NCI-H345 treated with DMSO at 0.1 percent for 48 hours (cell line): ENCODE results near the gene ZFHX2.

Experiments used
- DNase-seq: peaks from one replicate; lab custom pipeline; 2025; ENCODE audit not compliant: unreplicated experiment; lab: John Stamatoyannopoulos, UW

ZFHX2 gene

DNA sequence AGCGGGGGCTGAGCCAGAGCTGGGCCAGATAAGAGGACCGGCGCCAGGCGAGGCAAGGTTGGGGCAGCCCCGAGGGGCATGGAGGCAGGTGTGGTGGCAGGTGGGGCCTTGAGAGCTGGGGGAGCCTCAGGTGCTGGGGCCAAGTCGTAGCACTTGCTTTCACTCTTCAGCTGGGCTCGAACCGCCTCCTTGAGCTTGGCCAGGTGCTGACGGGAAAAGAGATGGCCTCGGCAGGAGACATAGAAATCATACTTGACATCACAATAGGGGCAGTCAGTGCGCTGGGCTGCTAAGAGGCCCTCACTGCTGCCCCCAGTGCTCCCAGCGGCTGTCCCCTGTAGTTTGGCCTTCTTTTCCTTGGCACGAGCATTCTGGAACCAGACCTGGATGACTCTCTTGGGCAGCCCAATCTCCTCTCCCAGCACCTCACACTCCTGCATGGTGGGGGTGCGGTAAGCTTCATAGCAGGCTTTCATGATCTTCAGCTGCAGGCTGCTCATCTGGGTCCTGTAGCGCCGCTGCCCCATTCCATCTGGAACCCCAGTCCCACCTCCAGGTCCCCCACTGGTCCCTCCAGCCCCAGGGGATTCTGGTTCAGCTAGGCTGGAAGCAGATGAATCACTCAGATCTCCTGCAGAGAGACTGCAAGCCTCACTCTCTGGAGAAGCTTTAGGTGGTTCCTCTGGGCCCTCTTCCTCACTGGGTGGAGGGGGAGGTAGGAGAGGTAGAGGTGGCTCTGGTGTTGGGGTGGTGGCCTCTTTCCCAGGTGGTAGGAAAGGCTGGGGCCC lies 28.1 kb downstream of the ZFHX2 start:
- no peak for DNase-seq

- no peak for DNase-seq
Observed at GRCh38 chr14:23522643-23523198, 28.8 kb downstream of the ZFHX2 start.

- no peak for DNase-seq
Observed at GRCh38 chr14:23521785-23522640, 29.6 kb downstream of the ZFHX2 start.

GRCh38 chr14:23520899-23521533 lies 30.5 kb downstream of the ZFHX2 start:
- no peak for DNase-seq

DNA sequence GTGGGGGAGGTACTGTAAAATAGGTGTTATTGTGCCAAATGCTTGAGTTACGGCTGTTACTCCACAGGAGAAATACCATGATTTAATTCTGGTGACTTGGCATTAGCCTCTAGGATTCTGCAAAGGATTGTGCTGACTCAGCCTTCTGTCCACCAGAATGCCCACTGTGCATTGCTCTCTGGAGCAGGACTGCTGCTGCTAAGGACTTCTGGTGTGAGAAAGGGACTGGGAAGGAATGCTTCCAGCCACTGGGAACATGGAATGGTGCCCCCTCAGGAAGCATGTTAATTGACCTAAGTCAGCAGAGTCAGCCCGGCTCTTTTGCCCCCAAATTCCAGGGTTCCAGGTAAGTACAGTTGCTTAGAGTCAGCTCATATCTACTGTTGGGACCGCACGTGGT lies 32.9 kb downstream of the ZFHX2 start:
- DNase-seq: no peak

- DNase-seq: no peak
Observed at GRCh38 chr14:23517650-23518326, 33.8 kb downstream of the ZFHX2 start.

DNA sequence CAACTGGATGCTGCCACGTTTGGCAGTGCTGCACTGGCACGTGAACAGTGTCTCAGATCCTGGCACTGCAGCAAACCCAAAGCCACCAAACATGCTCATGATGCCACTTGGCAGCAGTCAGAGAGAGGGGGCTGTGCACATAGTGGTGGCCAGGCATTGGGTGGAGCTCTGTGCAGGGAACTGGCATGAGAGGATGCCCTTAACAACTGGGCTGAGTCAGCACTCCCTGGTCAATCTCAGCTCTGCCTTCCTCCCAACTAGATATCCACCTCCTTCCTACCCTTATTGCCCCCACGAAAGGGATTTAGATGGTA lies 37.0 kb downstream of the ZFHX2 start:
- DNase-seq: no peak

DNA sequence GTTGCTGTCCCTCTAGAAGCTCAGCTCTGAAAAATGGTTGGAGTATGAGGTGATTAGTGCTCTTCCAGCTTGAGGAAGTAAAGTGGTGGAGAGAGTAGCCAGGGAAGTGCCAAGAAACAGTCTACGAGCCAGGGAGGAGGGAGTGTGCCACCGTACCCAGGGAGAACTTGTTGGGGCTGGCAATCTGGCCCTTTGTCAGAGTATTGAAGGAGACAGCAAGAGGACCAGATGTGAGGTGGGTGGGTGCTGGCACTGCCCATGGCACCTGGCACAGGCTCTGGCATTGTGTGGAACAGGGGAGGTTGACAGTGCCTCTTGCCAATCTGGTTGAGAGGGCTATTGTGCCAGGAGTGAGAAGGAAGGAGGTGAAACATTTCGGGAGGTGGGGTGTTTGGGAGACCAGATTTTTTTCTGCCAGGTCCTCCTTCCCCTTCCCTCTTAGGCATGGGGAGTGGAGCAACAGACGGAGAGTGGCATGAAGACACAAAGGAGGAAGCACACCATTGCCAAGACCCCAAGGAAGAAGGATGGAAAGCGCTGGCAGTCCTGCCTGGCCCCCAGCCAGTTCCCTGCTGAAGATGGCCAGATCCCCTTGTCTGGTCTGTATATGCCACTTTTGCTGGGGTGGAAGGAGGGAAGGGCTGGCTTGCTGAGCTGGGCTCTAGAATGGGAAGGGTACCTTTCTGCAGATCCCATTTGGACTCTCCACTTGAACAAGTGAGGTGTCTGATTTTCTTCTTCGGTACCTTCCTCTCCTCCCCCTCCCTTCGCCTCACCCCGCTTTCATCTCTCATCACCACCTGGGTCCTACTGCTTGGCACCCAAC lies 37.5 kb downstream of the ZFHX2 start:
- DNase-seq: no peak

DNA sequence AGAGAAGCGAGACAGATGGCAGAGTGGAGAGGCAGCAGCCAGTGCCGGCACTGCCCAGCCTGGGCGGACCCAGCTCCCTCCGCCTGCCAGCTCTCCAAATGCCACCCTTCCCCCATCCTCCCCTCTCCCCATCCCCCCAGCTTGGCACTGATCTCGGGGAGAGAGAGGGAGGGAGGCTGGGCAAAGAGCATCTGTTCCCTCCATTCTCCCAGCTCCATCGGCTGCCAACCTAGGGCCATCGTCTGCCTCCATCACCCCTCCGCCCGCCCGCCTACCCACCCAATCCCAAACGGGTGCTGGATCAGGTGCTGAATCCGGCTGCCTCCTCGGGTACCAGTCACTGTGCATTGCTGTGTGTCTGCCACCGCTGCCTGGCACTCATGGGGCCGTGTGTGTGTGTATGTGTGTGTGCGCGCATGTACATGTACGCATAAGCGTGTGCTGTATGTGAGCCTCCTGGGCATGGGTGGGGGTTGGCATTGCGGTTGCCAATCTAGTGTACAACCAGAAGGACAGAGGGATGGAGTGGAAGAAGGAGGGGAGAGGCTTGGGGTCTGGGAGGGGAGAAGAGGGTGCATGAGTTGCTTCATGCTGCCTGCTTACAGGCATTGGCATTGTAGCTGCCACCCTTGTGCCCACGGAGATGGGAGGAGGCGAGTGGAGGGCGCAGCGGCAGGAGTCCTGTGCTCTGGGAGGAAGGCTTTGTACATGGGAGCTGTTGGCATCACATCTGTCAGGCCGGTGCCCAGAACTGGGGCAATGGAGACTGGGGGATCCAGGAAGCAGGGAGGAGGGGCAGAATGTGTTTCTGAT lies 38.4 kb downstream of the ZFHX2 start:
- DNase-seq: no peak

GRCh38 chr14:23512156-23512555 lies 39.4 kb downstream of the ZFHX2 start:
- DNase-seq: peak; percentile 13

GRCh38 chr14:23494223-23494622 lies 57.3 kb downstream of the ZFHX2 start:
- no peak for DNase-seq

DNA sequence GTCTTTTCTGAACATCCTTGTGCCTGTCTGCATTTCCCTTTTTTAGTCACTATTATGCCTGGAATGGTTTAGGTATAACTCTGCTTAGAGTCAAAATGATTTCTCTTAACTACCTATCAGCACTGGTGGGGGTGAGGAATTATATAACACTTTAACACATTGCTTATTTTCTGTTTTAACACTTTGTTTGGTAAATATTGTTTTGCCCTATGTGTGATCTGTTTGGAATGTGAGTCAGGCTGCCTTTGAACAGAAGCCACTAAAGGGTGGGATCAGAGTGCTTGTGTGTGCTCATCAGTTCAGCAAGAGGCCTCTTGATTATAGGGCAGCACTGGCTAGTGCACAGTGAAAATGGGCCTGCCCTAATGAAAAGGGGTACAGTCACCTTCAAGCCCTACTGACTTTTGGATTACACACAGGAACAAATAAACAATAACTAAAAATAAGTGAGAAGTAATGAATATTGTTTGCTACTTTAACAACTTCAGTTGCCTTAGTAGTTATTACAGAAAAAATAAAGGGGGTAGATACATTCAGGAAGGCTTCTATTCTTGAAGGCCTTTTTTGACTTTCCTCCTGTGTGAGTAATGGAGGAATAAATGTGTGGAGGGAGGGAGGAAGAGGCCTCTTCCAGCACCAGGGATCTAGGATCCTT lies 58.8 kb downstream of the ZFHX2 start:
- no peak for DNase-seq

DNA sequence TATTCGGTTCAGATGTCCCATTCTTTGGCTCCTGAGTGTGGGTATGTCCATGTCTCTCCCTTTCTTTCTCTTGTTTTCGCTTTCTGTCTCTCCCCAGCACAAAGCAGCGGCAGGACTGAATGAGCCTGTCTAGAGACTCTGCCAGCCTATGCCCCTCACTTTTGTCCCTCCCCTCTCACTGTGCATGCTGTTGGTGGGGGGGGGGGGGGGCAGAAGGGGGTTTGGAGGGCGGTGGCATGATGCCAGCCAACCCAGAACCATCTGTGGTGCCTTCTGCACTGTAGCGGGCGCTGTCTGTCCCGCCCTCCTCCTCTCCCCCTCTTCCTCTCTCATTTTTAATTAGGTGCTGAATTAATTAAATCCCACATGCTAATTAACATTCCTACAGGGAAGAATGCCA lies 64.3 kb downstream of the ZFHX2 start:
- no peak for DNase-seq

- DNase-seq: no peak
Observed at GRCh38 chr14:23486036-23486435, 65.5 kb downstream of the ZFHX2 start.

DNA sequence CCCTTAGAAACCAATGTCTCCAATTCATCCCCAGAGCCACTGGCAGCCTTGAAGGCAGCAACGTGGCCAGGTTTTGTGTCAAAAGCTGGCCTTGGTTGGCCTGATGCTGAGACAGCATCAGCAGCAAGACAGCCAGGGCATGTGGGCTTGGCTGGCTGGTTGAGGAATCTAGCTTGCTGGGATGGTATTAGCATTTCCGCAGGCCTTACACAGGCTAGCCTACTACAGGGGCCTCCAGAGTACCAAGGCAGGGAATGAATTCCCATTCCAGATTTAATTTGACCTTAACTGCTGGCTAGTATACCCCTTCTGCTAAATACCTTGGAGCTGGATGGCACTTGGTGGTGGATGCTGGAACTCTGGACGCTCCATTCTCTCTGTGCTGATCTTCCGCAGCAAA lies 66.2 kb downstream of the ZFHX2 start:
- DNase-seq: no peak

DNA sequence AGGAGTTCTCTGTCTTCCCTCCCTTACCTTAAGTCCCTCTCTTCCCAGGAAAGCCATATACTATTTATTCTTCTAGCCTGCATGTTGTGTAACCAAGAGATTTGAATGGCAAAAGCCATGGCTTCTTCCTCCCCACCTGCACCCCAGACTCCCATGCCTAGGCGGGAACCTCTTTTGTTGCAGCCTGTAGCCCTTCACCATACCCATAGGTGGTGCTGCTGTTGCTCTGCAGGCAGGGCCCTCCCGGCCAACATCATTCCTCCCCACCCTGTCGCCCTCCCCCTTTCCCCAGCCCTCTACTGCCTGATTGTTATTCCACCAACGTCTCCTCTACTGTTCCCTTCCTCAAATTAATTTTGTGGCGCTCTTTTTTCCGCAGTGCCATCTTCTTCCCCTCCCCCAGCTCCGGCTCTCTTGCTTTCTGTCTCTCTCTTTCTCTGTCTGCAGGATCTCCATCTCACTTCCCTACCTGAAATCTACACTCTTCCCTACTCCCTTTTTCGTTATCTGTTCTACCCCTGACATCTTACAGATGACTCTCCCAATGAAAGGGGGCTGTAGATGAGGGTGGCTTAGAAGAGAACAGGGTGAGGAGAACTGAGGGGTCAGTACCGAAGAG lies 68.2 kb downstream of the ZFHX2 start:
- no peak for DNase-seq

DNA sequence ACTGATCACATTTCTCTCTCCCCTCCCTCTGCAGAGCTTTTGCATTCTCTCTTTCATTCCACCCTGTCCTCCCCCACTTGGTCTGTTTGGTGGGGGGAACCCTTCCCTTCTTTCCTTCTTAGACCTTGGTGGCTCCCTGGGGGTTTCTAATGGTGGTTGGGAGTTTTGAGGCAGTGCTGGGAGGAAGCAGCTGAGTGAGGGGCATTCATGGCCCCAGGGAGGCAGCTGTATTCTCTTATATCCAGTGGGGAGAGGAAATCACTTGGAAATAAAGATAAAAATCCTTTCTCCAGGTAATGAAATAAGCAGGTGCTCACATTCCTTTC lies 68.8 kb downstream of the ZFHX2 start:
- DNase-seq: no peak

DNA sequence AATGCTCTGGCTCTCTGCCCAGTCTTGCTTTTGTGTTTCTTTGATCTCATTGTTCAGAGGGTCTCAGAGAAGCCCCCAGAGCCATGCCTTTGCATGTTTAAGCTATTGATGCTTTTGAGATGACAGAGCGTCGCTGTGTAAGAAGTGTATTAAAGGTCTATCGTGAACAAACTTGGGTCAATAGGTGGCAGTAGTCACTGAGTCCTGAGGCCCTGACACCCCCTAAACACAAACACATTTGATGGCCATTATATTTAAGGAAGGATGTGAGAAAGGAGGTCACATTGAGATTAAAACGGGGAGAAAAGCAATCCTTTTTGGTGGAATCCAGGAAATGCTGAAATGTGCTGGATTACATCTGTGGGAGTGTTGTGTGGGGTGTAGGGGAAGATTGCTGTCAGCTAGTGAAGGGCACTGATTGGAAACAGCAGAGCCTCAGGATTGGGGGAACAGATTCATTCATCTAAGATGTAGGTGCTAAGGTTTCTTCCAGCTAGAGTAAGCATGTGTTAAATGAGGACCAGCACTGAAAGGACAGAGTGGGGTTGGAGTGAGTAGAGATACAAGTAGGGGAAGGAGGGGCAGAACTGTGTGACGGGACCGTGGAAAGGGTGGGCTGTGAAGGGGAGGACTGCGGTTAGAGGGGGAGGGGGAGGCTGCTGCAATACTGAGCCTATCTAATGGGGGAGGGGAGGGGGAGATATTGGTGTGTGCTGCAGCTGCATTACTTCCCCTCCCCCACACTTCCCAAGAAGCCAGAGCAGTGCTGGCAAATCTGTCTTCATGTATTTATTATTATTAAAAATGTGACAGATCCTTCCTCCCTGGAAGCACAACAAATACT lies 69.4 kb downstream of the ZFHX2 start:
- DNase-seq: no peak
